ENCODE data around the gene ADARB2.

ADARB2 gene

GRCh38 chr10:1128649-1129048 is 608.7 kb downstream of the ADARB2 start:
- DNase-seq, result no peak

- DNase-seq, result no peak
Observed at GRCh38 chr10:1128115-1128514, 609.2 kb downstream of the ADARB2 start.

- no peak for DNase-seq
Observed at GRCh38 chr10:1127629-1128028, 609.7 kb downstream of the ADARB2 start.

Data from right kidney (tissue), 1 donor.